SH-SY5Y (cell line): ENCODE data around the gene CBLB.

Source experiments
- GATA2 ChIP-seq: IDR thresholded peaks from 2 replicates; pipeline ENCODE4 v1.6.1; 2011; ENCODE audit warnings: mild to moderate bottlenecking, low read depth, low read length
- GATA3 ChIP-seq: IDR thresholded peaks from 2 replicates; pipeline ENCODE4 v1.6.1; 2011; ENCODE audit warnings: low read depth, mild to moderate bottlenecking, low read length, moderate library complexity

GRCh38 chr3:105868431-105868741, 426 bp downstream of the CBLB start:
- TF ChIP-seq GATA2 (no peak), GATA3 (no peak)
